ENCODE results near the gene PATE3.

PATE3 gene

DNA sequence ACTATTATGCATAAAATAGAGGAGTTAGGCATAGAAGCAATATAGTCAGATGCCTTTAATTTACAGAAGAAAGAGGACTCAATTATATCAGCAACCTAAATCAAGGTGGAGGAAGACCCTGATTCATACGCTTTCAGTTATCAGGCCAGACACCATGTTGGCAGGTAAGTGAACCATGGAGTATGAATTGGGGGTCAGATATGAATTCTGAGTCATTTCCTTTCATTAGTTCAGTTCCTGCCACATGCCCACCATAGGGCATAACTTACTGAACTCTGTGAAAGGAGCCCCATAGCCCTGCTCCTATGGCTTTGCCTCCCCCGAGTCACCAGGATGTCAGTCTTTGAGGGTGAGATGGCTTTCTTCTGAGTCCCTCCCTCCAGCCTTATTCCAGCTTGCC is 24.4 kb upstream of the PATE3 start:
- TF ChIP-seq, protein P1, sequence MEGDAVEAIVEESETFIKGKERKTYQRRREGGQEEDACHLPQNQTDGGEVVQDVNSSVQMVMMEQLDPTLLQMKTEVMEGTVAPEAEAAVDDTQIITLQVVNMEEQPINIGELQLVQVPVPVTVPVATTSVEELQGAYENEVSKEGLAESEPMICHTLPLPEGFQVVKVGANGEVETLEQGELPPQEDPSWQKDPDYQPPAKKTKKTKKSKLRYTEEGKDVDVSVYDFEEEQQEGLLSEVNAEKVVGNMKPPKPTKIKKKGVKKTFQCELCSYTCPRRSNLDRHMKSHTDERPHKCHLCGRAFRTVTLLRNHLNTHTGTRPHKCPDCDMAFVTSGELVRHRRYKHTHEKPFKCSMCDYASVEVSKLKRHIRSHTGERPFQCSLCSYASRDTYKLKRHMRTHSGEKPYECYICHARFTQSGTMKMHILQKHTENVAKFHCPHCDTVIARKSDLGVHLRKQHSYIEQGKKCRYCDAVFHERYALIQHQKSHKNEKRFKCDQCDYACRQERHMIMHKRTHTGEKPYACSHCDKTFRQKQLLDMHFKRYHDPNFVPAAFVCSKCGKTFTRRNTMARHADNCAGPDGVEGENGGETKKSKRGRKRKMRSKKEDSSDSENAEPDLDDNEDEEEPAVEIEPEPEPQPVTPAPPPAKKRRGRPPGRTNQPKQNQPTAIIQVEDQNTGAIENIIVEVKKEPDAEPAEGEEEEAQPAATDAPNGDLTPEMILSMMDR (conservative IDR thresholded peaks at IDR 0.05): no peak
- TF ChIP-seq ZFX (IDR thresholded peaks at IDR 0.05): no peak
- no peak overlapping the region; the same call in 1 of the 2 replicates for H3K27ac ChIP-seq

DNA sequence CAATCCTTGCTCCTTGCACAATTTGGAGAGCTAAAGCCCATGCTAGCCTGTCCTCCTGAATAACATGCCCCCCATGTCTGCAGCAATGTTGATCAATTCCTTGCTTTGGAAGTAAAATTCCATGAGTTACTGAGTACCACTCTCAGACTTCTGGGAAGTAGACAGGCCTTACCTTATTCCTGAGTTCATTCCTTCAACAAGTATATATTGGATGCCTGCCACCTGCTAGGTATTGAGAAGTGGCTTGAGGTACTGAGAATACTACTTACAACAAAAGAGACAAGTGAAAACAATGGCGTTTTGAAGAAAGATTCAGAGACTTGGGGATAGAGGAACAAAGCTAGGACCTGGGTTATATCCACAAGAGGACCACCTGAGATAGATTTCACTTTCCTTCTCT is 21.7 kb upstream of the PATE3 start:
- no peak for TF ChIP-seq ZFX (IDR thresholded peaks at IDR 0.05)
- TF ChIP-seq, protein P1 (conservative IDR thresholded peaks at IDR 0.05): no peak
- no peak overlapping the region for H3K27ac ChIP-seq

- TF ChIP-seq ZFX (IDR thresholded peaks at IDR 0.05): no peak
- TF ChIP-seq, protein P1 (conservative IDR thresholded peaks at IDR 0.05): no peak
- H3K27ac ChIP-seq: no peak overlapping the region
These were observed 19.4 kb upstream of the PATE3 start for GRCh38 chr11:125768336-125769046.

DNA sequence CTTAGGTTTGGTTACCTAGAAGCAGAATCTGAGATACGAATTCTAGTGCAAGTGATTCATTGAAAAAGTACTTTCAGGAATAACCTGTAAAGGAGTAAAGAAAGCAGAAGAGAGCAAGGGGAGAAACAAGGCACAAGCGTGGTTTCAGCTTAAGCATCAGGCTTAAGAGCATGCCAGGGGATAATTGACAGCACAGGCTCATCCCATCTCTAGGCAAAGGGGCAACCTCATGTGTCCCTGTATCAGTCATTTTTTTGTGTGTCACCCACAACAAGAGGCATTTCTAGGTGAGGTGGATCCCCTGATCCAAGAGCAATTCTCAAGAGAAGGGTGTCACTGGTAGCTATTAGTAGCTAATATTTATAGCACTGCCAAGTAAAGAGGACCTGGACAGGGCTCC is 17.3 kb upstream of the PATE3 start:
- TF ChIP-seq ZFX (IDR thresholded peaks at IDR 0.05): no peak
- TF ChIP-seq, protein P1 (conservative IDR thresholded peaks at IDR 0.05): no peak
- no peak overlapping the region for H3K27ac ChIP-seq

DNA sequence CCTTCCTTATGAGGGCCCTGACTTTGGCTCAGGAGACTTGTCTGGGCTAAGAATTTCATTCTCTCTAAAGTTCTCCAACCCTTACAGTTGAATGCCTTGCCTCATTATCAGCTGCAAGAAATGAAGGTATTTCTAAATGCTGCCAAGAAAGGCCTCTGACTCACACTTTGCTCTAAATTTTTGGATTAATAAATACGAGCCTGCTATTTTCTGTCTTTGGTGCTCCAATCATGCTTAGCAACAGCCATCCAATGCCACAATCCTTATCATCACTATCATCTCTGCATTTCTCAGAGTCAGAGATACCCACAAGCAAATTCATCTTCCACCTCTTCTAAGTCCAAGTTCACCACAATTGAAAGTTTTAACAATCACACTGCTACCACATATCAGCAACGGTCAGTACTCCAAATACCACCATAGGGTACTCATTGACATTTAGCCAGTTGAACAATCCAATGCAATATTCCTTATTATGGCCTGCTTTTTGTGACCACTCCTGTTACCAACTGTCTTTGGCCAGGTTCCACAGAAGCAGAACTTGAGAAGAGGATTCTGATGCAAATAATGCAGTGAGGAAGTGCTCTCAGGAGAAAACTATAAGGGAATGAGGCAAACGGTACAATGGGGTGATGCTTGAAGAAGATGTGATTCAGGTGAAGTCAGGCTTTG is 15.0 kb upstream of the PATE3 start:
- no peak for TF ChIP-seq ZFX (IDR thresholded peaks at IDR 0.05)
- TF ChIP-seq, protein P1 (conservative IDR thresholded peaks at IDR 0.05): no peak
- no peak overlapping the region for H3K27ac ChIP-seq

DNA sequence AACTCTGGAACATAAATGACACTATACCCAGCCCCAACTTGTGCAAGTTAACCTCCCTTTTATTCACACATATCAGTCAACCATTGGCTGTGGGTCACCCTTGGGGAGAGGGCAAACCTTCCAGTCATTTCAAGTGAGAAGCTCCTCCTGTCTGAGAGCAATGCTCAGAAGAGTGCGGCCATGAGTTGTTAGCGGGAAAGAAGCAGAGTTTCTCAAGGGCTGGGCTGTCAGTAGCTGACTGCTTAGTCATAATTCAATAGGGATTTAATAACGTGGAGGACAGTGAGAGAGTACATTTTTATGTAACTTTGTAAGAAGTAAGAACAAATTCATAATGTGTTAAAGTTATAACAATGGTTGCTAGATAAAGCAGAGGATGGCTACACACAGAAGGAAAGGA is 14.4 kb upstream of the PATE3 start:
- TF ChIP-seq, protein P1 (conservative IDR thresholded peaks at IDR 0.05): no peak
- TF ChIP-seq ZFX (IDR thresholded peaks at IDR 0.05): no peak
- H3K27ac ChIP-seq: no peak overlapping the region

DNA sequence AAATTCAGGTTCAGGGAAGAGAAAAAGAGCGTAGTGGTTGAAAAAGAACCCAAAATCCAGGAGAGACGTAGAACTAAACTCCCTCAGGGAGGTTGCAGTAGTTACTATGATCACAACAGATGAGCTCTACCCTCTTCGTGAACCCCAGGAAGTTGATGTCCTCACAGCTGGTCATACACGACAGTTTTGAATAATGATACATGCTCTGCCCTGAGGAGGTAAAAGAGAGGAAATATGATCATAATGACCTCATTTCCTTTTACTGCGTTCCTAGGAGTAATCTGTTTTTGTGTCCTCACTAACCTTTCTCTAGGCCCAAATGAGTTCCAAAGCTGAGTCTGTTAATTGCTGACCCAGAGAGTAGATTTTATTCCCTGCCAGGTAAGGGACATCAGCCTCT is 10.6 kb upstream of the PATE3 start:
- TF ChIP-seq, protein P1 (conservative IDR thresholded peaks at IDR 0.05): no peak
- no peak for TF ChIP-seq ZFX (IDR thresholded peaks at IDR 0.05)
- no peak overlapping the region for H3K27ac ChIP-seq

All from C4-2B (cell line).